Measurements from ENCODE around the gene PIK3CA.

DNA sequence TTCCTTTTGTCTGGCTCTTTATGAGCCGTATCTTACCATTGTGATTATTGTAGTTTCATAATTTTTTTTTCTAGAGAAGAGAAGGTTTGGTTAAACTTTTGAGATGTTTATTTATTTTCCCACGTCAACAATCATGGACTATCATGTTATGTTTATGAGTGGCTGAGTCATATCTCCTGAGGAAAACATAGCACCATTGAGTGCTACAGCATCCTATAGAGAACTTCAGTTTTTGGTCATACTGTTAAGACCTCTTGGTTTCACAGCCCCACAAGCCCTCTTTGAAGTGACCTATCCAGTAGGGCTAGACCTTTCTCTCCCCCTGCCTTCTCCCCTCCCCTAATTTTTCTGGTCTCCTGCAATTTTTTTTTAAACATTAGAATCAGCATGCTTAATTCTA lies 20.8 kb downstream of the PIK3CA start:
- TF ChIP-seq POLR2A (IDR thresholded peaks at IDR 0.05), result no peak
- no peak for TF ChIP-seq CTCF (IDR thresholded peaks at IDR 0.05)
